GM18526 (cell line): ENCODE data around the gene CRAT.

Experiments used
- POLR2A ChIP-seq: IDR thresholded peaks from 3 replicates; pipeline ENCODE4 v1.6.1; 2011; ENCODE audit not compliant: insufficient read length; ENCODE audit errors: extremely low read depth

Gene CRAT

DNA sequence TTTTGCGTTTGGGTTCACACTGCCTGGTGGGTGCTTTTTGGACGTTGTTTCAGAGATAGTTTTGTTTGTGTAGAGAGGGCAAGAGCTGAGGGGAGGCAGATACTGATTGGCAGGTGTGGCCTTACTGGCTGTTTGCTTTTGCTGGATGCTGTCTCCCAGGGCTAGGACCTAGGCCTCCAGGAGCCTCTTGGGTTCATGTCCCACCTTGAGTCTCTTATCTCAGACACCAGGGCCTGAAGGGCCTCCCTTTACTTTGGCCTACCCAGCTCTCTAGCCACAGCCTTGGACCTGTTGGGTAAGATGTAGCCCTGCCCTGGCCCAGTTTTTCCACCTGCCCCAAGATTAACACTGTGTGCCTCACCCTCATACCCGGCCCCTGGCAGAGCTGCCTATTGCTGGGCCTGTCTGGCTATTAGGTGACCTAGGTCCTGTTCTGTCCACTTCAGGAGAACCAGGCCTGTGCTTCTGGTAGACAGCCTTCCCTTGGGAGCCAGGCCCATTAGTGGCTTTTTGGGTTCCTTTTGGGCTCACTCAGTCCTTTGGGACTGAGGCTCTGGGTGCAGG, 14.0 kb upstream of the CRAT start:
- no peak for TF ChIP-seq POLR2A

GRCh38 chr9:129122133-129122532, 11.5 kb upstream of the CRAT start:
- TF ChIP-seq POLR2A = no peak

- TF ChIP-seq POLR2A = no peak
These were observed 10.9 kb upstream of the CRAT start for GRCh38 chr9:129121483-129121882.

DNA sequence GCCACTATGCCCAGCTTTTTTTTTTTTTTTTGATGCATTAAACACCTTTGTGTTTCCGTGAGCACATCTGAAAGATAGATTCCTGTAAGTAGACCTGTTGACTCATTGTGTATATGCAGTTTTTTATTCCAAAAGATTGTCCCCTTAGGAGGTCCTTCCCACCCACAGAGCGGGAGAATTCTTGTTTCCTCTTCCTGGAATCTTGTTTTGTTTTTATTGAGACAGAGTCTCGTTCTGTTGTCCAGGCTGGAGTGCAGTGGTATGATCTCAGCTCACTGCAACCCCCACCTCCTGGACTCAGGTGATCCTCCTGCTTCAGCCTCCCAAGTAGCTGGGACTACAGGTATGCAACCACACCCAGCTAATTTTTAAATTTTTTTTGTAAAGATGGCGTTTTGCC, 8.2 kb upstream of the CRAT start:
- no peak for TF ChIP-seq POLR2A

DNA sequence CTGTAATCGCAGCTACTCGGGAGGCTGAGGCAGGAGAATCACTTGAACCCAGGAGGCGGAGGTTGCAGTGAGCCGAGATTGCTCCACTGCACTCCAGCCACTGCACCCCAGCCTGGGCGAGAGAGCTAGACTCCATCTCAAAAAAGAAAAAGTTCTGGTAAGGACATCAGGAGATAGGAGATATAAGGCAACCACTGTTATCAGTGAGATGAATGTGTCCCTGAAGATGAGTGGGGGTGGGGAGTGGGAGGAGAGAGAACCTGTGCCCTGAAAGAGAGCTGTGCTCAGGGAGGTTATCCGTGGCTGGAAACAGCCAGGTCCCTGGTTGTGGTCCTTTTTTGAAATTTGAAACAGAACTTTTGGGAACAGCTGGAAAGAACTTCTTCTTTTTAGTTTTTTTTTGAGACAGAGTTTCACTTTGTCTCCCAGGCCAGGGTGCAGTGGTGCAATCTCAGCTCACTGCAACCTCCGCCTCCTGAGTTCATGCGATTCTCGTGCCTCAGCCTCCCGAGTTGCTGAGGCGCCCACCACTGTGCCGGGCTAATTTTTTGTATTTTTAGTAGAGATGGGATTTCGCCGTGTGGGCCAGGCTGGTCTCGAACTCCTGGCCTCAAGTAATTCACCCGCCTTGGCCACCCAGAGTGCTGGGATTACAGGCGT, 3.2 kb upstream of the CRAT start:
- no peak for TF ChIP-seq POLR2A

- no peak for TF ChIP-seq POLR2A
These were observed 1.0 kb upstream of the CRAT start for GRCh38 chr9:129111528-129112151.

- no peak for TF ChIP-seq POLR2A
These were observed 447 bp downstream of the CRAT start for GRCh38 chr9:129109952-129110739.

- no peak for TF ChIP-seq POLR2A
These were observed 1.1 kb downstream of the CRAT start for GRCh38 chr9:129109537-129109903.

DNA sequence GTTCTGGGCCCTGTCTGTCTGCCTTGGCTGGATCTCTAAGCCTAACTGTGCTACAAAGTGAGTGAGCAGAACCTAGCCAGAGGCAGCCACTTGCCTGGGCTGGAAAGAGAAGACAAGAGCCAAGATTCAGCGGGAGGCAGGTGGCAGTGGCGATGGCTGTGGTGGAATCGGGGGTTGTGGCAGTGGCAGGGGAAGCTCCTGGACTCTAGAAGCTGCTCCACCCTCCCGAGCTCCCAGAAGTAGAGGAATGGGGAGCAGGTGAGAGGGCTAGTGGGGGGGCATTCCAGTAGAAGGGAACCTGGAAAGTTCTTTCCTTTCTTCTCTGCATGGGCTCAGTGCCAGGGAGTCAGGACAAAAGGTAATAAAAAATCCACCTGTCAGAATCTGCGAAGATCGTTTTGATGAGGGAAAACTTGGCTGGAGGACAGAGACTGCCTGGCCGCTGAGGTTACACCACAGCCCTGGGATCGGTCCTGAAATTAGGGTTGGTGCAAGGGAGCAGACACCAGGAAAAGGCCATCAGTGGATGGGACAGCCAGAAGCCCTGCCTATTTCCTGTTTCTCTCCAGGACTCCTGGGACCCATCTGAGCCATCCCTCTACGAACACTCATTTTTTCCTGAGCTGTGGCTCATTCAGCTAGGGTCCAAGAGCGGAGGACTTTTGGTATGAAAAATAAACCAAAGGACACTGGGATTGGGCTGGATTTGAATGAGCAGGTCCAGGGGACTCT, 1.6 kb downstream of the CRAT start:
- TF ChIP-seq POLR2A = no peak

DNA sequence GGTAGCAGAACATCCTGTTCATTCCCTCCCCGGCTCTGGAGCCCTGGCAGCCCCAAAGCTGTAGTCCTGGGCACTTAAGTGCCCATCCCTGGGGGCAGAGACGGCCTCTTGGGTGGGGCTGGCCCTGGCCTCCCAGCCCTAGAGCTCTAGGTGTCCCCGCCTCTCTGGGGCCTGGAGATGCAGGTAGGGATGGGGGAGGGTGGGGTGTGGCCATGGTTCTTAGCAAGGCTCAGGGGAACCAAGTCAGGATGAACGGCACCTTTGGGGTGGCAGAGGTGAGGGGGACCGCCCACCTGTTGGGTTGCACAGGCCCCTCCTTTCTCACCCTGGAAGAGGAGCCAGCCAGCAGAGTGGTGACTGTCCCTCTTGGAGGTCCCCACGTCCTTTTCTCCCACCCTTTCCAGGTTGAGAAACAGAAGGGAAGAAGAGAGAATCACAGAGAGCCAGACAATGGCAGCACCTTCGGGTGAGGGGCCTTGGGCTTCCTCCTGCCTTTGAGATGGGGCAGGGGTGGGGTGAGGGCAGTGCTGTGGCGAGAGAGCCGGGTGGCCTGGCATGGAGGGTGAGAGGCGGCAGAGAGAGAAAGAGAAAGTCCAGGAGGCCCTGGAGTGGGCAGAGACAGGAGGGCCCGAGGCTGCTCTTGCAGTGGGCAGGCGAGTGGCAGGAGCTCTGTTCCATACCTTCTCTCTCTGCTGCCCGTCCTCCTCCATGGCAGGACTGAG, 2.3 kb downstream of the CRAT start:
- no peak for TF ChIP-seq POLR2A

DNA sequence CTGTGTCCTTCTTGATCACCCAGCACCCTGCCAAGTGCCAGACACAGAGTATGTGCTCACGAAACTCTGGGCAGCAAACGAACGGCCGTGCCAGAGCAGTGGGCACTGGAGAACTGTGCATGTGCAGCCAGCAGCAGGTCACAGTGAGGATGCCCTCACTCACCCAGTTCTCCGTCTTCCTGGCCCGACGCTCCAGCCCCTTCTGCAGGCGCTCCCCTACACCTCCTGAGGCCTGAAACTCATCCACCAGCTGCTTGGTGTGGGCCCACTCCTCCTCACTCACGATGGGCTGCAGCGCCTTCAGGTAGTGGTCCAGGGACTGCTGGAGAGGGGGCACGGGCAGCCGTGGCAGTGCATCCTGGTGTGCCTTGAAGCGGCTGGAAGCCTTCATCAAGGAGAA, 2.9 kb downstream of the CRAT start:
- TF ChIP-seq POLR2A = no peak

DNA sequence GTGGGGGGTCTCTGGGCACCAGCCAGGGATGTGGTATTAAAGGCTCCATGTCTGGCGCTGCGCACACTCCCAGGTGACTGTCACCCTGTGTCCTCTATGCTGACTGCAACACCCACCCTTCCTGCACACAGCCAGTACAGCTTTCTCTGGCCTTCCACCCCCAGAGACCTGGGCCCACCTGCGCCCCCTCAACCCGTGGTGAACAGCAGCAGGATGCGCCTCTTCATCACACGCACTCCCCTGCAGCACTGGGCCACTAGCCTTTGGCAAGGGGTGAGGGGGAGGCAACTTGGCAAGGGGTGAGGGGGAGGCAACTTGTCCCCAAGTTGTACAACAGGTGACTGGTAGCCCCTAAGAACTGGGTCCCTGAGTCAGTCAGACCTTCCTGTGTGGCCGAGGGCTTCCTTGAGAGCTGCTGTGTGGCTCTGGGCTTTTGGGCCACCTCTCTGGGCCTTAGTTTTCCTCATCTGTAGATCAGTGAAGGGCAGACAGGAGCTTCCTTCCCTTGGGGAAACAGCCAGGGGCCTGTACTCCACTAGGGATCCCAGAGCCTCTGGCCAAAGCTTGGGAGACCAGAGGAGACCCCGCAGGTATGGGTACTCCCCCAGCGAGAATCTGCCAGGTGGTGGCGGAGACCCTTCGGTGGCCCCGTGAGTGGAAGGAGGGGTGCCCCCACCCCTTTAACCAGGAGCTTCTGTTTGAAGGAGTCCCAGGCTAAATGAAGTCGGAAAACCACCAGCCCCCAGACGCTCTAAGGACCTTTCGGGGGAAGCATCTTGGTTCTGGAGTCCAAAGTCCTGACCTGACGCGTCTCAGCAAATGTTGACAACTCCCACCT, 4.5 kb downstream of the CRAT start:
- TF ChIP-seq POLR2A = no peak

DNA sequence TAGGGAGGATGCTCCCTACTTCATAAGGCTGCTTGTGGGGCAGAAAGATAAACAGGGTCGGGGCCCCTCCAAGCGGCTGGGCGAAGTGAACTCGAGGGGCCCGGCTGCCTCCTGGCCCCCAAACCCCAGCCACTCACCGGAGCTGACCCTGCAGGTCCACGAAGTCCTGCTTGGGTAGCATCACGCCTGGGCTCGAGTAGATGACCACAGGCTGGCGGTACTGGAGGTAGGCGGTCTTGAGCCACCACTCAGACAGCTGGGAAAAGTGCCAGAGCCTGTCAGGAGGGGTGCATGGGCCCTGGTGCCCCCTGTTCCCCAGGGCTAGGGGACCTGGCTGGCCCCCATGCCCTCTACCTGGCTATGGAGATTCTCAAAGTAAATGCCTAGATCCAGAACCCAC, 6.5 kb downstream of the CRAT start:
- no peak for TF ChIP-seq POLR2A

- TF ChIP-seq POLR2A = no peak
These were observed 7.0 kb downstream of the CRAT start for GRCh38 chr9:129103595-129103965.
